GM19239 (cell line): Measurements from ENCODE around the gene KLHL2.
A peak's percentile ranks its signal among the peaks of the same experiment; 100 is the strongest.
"Not testable (repeated sequence)": the region's sequence is repeated elsewhere in the genome, so short reads cannot be mapped to it uniquely, and the experiment has no call there.

Experiments used
- DNase-seq: peaks from one replicate; pipeline ENCODE4 v3.0.0; 2011; ENCODE audit warnings: low spot score; ENCODE audit not compliant: insufficient read length
- FAIRE-seq: peaks from 2 replicates; lab custom pipeline; 2011; peaks lifted over from hg19 to GRCh38; lab: Jason Lieb, UNC

KLHL2 gene

DNA sequence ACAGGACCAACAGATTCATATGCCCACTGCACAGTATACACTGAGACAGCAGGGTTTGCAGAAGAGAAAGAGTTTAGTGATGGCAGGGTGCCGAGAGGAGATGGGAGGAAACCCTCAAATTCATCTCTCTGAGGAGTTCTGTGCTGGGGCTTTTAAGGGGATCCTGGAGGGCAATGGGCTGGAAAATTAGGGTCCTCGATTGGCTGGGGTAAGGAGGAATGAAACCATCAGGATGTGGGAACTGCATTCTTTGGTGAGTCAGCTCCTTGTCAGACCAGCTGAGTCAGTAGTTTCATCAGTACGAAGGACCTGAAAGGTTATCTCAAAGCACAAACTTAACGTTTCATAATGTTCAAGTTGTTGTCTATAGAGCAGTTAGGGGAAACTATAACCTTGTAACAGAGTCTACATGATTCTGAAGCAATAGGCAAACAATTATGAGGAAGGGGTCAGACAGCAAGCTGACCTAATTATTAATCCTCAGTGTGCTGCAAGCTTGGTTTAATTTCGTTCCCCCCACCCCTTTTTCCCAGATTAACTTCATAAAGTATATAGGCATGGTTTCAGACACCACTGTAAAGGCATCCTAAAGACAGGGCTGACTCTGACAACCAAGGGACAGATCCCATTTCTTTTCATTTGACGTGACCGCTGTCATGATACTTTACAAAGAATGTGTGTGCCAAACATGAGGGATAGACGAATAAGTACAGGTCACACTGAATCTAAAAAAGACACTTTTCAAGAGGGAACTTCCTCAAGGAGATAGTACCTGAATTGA lies 118.6 kb downstream of the KLHL2 start:
- FAIRE-seq (peak; percentile 58), DNase-seq (no peak)

- FAIRE-seq: no peak
- no peak for DNase-seq
These were observed 119.5 kb downstream of the KLHL2 start for GRCh38 chr4:165326831-165327210.

GRCh38 chr4:165327211-165328100 lies 120.1 kb downstream of the KLHL2 start, which contains the start of gene MSMO1:
MSMO1 (plus strand) TSS chr4:165327669; CDS start chr4:165333371, 5,702 bp downstream.
- peak; percentile 77 for DNase-seq
- FAIRE-seq: peak; percentile 97

DNA sequence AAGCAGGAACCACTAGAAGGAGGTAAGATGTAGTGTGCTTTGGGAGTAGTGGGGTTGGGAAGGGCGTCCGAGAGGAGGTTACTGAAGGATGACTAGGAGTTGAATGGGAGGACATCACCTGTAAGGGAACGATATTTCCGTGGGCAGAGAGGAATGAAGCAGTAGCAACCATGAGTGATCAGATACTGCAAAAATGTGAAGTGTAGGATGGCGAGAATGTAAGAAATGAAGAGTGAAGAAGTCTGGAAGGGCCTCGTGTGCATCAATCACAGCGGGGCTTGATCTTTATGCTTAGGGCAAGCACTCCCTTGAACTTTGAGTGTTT lies 120.7 kb downstream of the KLHL2 start:
- FAIRE-seq (no peak), DNase-seq (no peak)

- peak; percentile 86 for FAIRE-seq
- no peak for DNase-seq
These were observed 121.3 kb downstream of the KLHL2 start for GRCh38 chr4:165328708-165329107.

- DNase-seq: no peak
- FAIRE-seq: no peak
These were observed 122.7 kb downstream of the KLHL2 start for GRCh38 chr4:165330071-165330470.

- DNase-seq (no peak), FAIRE-seq (no peak)
These were observed 123.3 kb downstream of the KLHL2 start for GRCh38 chr4:165330666-165331065.

- DNase-seq: no peak
- FAIRE-seq: no peak
These were observed 124.0 kb downstream of the KLHL2 start for GRCh38 chr4:165331359-165331758.

GRCh38 chr4:165331823-165332222 lies 124.5 kb downstream of the KLHL2 start:
- FAIRE-seq (no peak), DNase-seq (no peak)

GRCh38 chr4:165332502-165332901 lies 125.1 kb downstream of the KLHL2 start:
- no peak for DNase-seq
- no peak for FAIRE-seq

GRCh38 chr4:165335163-165335703 lies 127.9 kb downstream of the KLHL2 start:
- no peak for FAIRE-seq
- no peak for DNase-seq

GRCh38 chr4:165336743-165337142 lies 129.4 kb downstream of the KLHL2 start:
- no peak for FAIRE-seq

DNA sequence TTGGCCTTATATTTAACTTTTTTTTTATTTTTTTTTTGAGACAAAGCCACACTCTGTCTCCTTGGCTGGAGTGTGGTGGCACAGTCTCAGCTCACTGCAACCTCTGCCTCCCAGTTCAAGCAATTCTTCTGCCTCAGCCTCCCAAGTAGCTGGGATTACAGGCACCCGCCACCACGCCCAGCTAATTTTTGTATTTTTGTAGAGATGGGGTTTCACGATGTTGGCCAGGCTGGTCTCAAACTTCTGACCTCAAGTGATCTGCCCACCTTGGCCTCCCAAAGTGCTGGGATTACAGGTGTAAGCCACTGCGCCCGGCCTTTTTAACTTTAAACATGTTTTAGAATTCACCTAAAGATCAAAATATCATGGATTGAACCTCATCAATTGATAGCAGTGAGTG lies 135.0 kb downstream of the KLHL2 start:
- not testable (repeated sequence) for FAIRE-seq, DNase-seq

More at GRCh38 chr4:165336743-165337142, 129.4 kb downstream of the KLHL2 start:
- DNase-seq: no peak

DNA sequence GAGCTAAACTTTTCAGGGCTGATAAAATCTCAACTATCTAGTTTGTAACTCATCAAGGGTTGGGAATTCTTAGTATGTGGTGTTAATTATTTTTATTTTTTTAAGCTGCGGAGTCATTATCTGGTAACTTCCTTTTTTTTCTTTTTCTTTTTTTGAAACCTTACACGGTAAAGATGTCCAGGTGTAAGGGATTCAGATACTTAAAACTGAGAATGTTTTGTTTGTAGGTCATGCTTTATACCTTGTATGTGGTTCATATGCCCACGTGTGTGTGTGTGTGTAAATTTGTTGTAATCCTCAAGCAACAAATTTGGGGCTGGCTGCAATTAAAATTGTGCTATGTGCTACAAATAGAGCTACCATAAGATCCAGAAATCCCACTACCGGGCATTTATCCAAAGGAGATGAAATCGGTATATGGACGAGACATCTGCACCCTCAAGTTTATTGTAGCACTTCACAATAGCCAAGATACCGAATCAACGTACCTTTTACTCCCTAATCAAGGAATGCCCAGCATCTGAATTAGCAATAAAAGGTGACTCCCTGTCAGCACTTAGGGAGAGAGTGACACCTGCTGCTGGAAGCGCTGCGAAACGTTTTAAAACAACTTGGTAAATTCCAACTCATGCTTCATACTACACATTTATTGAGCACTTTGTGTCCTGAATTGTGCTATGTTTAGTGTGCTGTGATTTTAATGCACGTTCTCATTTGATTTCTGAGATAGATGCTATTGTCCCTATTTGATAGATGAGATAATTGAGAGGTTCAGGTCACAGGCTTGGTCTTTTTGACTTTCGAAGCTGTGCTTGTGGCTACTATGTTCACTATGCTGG lies 136.2 kb downstream of the KLHL2 start:
- FAIRE-seq: peak; percentile 77
- no peak for DNase-seq

- DNase-seq (no peak), FAIRE-seq (no peak)
These were observed 138.5 kb downstream of the KLHL2 start for GRCh38 chr4:165345666-165346417.

DNA sequence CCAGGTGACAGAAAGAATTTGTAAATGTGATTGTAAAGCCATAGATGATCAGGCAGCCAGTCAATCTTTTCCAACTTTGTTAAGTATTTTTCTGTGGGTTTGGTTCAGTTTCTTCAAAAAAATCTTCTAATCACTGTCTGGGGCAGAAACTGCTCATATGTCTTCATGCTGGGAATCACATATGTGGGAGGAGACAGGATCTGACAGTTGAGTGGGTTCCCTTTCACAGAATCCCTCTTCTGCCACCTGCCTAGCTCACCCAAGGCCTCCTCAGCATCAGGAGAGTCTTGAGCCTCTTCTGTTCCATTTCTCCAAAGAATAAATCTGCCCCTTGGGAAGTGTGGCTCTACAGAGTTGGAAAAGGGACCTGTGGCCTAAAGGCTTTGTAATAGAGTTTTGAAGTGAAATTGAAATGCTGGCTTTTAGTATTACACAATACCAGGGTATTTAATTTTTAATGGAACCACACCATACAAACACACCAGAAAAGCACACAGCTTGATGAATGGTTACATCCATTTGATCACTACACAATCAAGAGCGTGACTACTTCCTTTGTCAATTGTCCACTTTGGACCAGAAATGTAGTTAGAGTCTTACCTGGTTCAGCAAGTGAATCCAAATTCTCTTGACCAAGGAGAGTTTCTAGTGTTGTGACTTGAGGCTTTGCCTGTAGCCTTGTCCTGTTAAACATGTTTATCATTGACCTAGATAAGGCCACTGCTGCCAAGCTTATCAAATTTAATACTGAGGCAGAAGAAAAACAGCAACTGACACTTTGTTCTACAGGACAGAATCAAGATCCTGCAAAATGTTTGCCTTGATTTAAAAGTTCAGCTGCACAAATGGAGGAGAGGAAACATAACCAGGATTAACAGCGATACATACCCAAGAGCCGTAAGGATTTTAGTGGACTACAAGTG lies 140.5 kb downstream of the KLHL2 start:
- FAIRE-seq: no peak

GRCh38 chr4:165351359-165352130 lies 144.2 kb downstream of the KLHL2 start:
- FAIRE-seq: no peak
- no peak for DNase-seq

More for the DNA sequence above, 140.5 kb downstream of the KLHL2 start:
- no peak for DNase-seq

- peak; percentile 37 for FAIRE-seq
- DNase-seq: no peak
These were observed 148.5 kb downstream of the KLHL2 start for GRCh38 chr4:165355900-165356300.
